ENCODE measurements around the gene AANAT.
"Not testable (repeated sequence)": the region's sequence is repeated elsewhere in the genome, so short reads cannot be mapped to it uniquely, and the experiment has no call there.

The AANAT gene

DNA sequence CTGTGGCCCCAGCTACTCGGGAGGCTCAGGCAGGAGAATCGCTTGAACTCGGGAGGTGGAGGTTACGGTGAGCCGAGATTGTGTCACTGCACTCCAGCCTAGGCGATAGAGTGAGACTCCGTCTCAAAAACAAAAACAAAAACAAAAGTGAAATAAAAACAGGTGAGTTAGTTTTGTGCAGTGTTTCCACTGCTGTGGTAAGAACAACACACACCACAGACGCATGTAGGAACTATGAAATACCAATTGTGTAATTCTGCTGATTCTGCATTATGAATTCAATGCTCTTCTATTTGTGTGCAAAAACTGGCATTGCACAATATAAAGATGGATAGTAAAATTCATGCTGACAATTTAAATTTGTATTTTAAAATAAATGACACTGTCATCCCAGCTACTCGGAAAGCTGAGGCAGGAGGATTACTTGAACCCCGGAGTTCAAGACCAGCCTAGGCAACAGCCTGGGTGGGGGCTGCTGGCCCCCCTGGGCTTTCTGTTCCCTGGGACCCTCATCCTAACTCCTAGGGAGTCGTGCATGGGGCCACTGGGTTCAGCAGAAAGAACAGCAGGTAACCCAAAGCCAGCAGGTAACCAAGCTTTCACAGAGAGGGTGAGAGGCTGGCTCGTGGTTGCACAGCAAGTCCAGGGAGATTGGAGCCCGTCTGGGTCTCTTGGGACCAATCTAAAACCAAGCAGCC, 44.4 kb downstream of the AANAT start:
- TF ChIP-seq, protein P1, sequence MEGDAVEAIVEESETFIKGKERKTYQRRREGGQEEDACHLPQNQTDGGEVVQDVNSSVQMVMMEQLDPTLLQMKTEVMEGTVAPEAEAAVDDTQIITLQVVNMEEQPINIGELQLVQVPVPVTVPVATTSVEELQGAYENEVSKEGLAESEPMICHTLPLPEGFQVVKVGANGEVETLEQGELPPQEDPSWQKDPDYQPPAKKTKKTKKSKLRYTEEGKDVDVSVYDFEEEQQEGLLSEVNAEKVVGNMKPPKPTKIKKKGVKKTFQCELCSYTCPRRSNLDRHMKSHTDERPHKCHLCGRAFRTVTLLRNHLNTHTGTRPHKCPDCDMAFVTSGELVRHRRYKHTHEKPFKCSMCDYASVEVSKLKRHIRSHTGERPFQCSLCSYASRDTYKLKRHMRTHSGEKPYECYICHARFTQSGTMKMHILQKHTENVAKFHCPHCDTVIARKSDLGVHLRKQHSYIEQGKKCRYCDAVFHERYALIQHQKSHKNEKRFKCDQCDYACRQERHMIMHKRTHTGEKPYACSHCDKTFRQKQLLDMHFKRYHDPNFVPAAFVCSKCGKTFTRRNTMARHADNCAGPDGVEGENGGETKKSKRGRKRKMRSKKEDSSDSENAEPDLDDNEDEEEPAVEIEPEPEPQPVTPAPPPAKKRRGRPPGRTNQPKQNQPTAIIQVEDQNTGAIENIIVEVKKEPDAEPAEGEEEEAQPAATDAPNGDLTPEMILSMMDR (IDR thresholded peaks at IDR 0.05; ENCODE audit: extremely low read depth, insufficient read depth, missing control alignments): no peak
- no peak for DNase-seq (ENCODE audit: low spot score)
- in situ Hi-C loops (cut with MboI; ENCODE audit: low pct_unique_long_range_greater_than_20kb, low sequenced_read_pairs, unreplicated experiment): no loop called here

DNA sequence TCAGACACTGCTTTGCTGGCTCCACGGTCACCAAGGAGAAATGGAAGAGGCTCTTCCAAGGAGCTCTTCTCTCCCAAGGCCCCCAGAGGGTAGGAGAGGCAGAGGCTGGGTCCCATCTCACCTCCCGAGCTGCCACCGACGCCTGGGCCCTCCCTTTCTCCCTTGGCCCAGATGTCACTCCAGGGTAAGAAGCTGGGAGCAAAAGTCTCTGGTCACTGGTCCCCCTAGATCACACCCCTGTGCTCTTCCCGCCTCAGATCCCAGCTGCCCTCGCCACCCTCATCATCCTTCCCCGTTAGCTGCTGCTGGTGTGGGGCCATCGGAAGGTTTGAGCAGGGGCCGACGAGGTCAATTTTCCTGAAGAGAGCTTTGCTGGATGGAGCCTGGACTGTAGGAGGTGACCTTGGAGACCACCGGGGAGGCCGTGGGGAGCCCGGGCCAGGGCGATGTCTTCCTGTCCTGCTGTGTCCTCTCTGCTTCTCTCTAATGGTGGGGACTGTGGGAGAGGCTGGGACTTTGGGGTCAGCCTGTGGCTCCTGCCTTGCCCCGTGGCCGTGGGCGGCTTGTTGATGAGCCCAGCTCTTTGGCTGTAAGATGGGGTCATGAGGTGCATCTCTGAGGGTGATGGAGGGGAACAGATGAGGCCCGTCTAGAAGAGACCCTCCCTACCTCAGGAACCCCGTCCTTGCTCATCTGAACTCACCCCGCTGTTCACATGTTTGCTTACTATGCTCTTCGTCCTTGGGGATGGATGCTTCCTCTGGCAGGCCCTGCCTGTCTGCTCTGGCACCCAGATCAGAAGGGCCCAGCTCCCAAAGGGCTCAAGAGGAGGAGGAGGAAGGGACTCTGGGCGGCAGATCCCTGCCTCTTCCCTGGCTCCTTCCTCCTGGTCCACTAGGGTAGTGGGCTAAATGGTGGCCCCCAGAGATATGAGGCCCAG, 45.2 kb downstream of the AANAT start:
- no peak for DNase-seq (ENCODE audit: low spot score)
- in situ Hi-C loops (cut with MboI; ENCODE audit: low pct_unique_long_range_greater_than_20kb, low sequenced_read_pairs, unreplicated experiment): no loop called here
- TF ChIP-seq, protein P1 (IDR thresholded peaks at IDR 0.05; ENCODE audit: extremely low read depth, insufficient read depth, missing control alignments): no peak

DNA sequence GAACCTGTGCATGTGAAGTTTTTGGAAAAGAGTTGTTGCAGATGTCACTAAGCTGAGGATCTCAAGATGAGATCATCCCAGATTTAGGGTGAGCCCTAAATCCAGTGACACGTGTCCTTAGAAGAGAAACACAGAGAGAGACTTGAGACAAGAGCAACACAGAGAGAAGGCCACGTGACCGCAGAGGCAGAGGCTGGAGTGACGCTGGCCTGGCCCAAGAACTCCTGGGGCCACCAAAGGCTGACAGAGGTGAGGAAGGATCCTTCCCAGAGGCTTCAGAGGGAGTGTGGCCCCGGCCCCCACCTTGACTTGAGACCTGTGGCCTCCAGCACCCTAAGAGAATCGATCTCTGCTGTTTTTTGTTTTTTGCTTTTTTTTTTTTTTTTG, 45.9 kb downstream of the AANAT start:
- no peak for DNase-seq (ENCODE audit: low spot score)
- TF ChIP-seq, protein P1 (IDR thresholded peaks at IDR 0.05; ENCODE audit: extremely low read depth, insufficient read depth, missing control alignments): no peak
- in situ Hi-C loops (cut with MboI; ENCODE audit: low pct_unique_long_range_greater_than_20kb, low sequenced_read_pairs, unreplicated experiment): no loop called here

DNA sequence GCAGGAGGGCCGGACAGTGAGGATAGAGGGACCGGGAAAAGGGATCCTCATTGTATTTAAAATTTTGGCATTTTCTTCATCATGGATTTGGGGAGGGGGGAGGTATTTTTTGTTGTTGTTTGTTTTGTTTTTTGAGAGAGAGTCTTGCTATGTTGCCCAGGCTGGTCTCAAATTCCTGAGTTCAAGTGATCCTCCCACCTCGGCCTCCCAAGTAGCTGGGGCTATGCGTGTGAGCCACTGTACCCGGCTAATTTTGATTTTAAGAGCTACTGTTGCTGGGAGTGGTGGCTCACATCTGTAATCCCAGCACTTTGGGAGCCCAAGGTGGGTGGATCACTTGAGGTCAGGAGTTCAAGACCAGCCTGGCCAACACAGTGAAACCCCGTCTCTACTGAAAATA, 47.0 kb downstream of the AANAT start:
- in situ Hi-C loops (cut with MboI; ENCODE audit: low pct_unique_long_range_greater_than_20kb, low sequenced_read_pairs, unreplicated experiment); DNase-seq (ENCODE audit: low spot score): not testable (repeated sequence)

DNA sequence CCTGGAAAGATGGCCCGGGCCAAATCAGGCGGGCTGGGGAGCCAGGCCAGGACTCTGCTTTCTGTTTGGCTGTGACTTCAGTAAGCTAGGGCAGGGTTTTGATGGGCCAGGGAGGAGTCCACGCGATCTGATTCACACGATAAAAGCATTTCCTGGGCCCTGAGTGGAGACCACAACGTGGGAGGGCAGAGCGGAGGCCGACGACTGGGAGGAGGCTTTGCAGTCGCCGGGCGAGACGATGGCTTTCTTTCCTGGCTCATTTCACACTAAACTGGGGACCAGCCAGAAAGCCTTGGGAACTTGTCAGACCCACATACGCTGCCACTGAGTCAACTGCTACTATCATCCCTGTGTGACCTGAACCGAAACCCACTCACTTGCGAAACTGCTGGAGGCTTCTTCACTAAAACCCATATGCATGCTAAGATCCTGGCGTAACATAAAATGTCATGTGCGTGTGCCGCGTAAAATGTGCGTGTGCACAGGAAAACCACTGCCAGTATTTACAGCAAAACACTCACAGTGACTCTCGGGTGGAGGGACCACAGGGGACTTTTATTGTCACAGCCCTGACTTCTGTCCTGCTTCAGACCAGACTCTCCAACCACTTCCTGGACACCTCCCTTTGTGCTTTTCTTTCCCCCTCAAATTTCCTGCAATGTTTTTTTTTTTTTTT, 48.0 kb downstream of the AANAT start:
- in situ Hi-C loops (cut with MboI; ENCODE audit: low pct_unique_long_range_greater_than_20kb, low sequenced_read_pairs, unreplicated experiment): no loop called here
- peak; percentile 68 for DNase-seq (ENCODE audit: low spot score)
- TF ChIP-seq, protein P1 (IDR thresholded peaks at IDR 0.05; ENCODE audit: extremely low read depth, insufficient read depth, missing control alignments): no peak

DNA sequence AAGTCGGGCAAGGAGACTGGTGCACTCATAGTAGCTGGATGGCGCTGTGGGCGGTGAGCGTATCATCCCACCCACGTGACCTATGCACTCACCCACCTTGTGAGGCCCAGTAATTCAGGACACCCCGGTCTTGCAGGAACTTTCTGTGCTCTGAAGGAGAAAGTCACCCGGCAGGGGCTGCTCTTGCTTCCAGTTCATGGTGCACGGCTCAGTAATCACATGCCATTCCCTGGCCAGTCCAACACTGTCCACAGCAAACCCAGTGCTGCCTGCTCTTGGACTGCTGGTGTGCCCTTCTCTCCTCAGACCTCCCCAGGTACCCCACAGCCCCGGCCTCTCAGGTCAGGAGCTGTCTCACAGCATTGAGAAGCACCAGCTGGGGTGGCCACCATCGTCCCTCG, 50.2 kb downstream of the AANAT start:
- in situ Hi-C loops (cut with MboI; ENCODE audit: low pct_unique_long_range_greater_than_20kb, low sequenced_read_pairs, unreplicated experiment): no loop called here
- no peak for DNase-seq (ENCODE audit: low spot score)
- TF ChIP-seq, protein P1 (IDR thresholded peaks at IDR 0.05; ENCODE audit: extremely low read depth, insufficient read depth, missing control alignments): no peak
